ENCODE data around the gene CARMIL1. TPM values are rescaled to one million over a fixed set of nuclear protein-coding genes. Genes with fewer than 3 reads are reported as not detected.

The CARMIL1 gene
- total RNA-seq, 1 donor from 2014 or later: 30.4 TPM

GRCh38 chr6:25333471-25333870, 54.3 kb downstream of the CARMIL1 start:
- Histone ChIP-seq H3K9me3 (no peaks in the 10 kb centered on the region), H3K4me1 (peaks cover 47% of the 10 kb centered on the region), H3K27ac (no peak overlapping the region), H3K4me3 (no peak overlapping the region), H3K36me3 (no peaks in the 10 kb centered on the region), H3K27me3 (ENCODE audit: low read depth) (no peaks in the 10 kb centered on the region)
- intact Hi-C loops (cut with DNase I): no loop called here
- ATAC-seq (no peak), DNase-seq (no peak)
- no peak for TF ChIP-seq CTCF (IDR thresholded peaks at IDR 0.05)

GRCh38 chr6:25334793-25335192, 55.6 kb downstream of the CARMIL1 start:
- DNase-seq (no peak), ATAC-seq (no peak)
- no peaks in the 10 kb centered on the region for H3K9me3 ChIP-seq
- peaks cover 47% of the 10 kb centered on the region for H3K4me1 ChIP-seq
- no peak overlapping the region for H3K27ac ChIP-seq
- H3K4me3 ChIP-seq: no peak overlapping the region
- TF ChIP-seq CTCF (IDR thresholded peaks at IDR 0.05): no peak
- no peaks in the 10 kb centered on the region for H3K27me3 ChIP-seq (ENCODE audit: low read depth)
- intact Hi-C loops (cut with DNase I): no loop called here
- no peaks in the 10 kb centered on the region for H3K36me3 ChIP-seq

GRCh38 chr6:25336996-25337395, 57.8 kb downstream of the CARMIL1 start:
- H3K4me1 ChIP-seq: peaks cover 36% of the 10 kb centered on the region
- ATAC-seq (no peak), DNase-seq (no peak)
- no peaks in the 10 kb centered on the region for H3K9me3 ChIP-seq
- no peak overlapping the region for H3K4me3 ChIP-seq
- TF ChIP-seq CTCF (IDR thresholded peaks at IDR 0.05): no peak
- intact Hi-C loops (cut with DNase I): no loop called here
- no peak overlapping the region for H3K27ac ChIP-seq
- no peaks in the 10 kb centered on the region for H3K36me3 ChIP-seq
- no peaks in the 10 kb centered on the region for H3K27me3 ChIP-seq (ENCODE audit: low read depth)

GRCh38 chr6:25337431-25337830, 58.3 kb downstream of the CARMIL1 start:
- Histone ChIP-seq H3K27me3 (ENCODE audit: low read depth) (no peaks in the 10 kb centered on the region), H3K27ac (no peak overlapping the region), H3K4me3 (no peak overlapping the region), H3K9me3 (no peaks in the 10 kb centered on the region), H3K36me3 (no peaks in the 10 kb centered on the region), H3K4me1 (peaks cover 32% of the 10 kb centered on the region)
- DNase-seq: no peak
- ATAC-seq: no peak
- intact Hi-C loops (cut with DNase I): no loop called here
- no peak for TF ChIP-seq CTCF (IDR thresholded peaks at IDR 0.05)

- ATAC-seq (no peak), DNase-seq (no peak)
- H3K9me3 ChIP-seq: no peaks in the 10 kb centered on the region
- intact Hi-C loops (cut with DNase I): no loop called here
- no peaks in the 10 kb centered on the region for H3K27me3 ChIP-seq (ENCODE audit: low read depth)
- no peak for TF ChIP-seq CTCF (IDR thresholded peaks at IDR 0.05)
- no peak overlapping the region for H3K27ac ChIP-seq
- no peak overlapping the region for H3K4me3 ChIP-seq
- H3K4me1 ChIP-seq: peaks cover 17% of the 10 kb centered on the region
- H3K36me3 ChIP-seq: no peaks in the 10 kb centered on the region
Observed at GRCh38 chr6:25340431-25341202, 61.4 kb downstream of the CARMIL1 start.

All from lower lobe of right lung (tissue), 2 donors.